Measurements from ENCODE around the gene YWHAE. TPM values are rescaled to one million over a fixed set of nuclear protein-coding genes. Genes with fewer than 3 reads are reported as not detected.
A peak's percentile ranks its signal among the peaks of the same experiment; 100 is the strongest.
"Not testable (repeated sequence)": the region's sequence is repeated elsewhere in the genome, so short reads cannot be mapped to it uniquely, and the experiment has no call there.

YWHAE gene
- total RNA-seq, 1 experiment from 2014 or later: 1,282 TPM

- peaks cover 4% of the 10 kb centered on the region; the same call in 1 of the 2 replicates for H3K79me2 ChIP-seq (ENCODE audit: insufficient read depth, low read length)
- H3K27ac Mint-ChIP-seq: peak overlapping the region in 1 of 3 experiments; percentile 56; a peak in 1 of 7 replicates
- no CpG with 5 or more reads among the region's 7 CpGs for WGBS (ENCODE audit: extremely low coverage, insufficient read length, low lambda C conversion rate)
These were observed 46.0 kb downstream of the YWHAE start for GRCh38 chr17:1354030-1354429.

GRCh38 chr17:1352530-1352929 is 47.5 kb downstream of the YWHAE start:
- not testable (repeated sequence) for H2BK15ac ChIP-seq (ENCODE audit: low read depth, low read length); H3K23ac ChIP-seq (ENCODE audit: insufficient read length, low read depth, low read length); H2AFZ ChIP-seq (ENCODE audit: low read length); H4K20me1 ChIP-seq (ENCODE audit: control insufficient read depth, insufficient read depth, insufficient read length); H3K9me3 Mint-ChIP-seq; H3K4me3 Mint-ChIP-seq; H3T11ph ChIP-seq (ENCODE audit: low read length); H3K79me1 ChIP-seq (ENCODE audit: insufficient read depth, low read depth, low read length, poor library complexity, severe bottlenecking); H3K27me3 Mint-ChIP-seq (ENCODE audit: low read depth); H3K14ac ChIP-seq (ENCODE audit: insufficient read depth, low read length); H2BK12ac ChIP-seq (ENCODE audit: insufficient read length, low read depth, low read length); H3K56ac ChIP-seq (ENCODE audit: insufficient read length, low read depth, low read length); H3K4ac ChIP-seq (ENCODE audit: low read depth, low read length); H3K4me1 Mint-ChIP-seq; H4K91ac ChIP-seq (ENCODE audit: insufficient read length, low read depth, low read length); H3K79me2 ChIP-seq (ENCODE audit: insufficient read depth, low read length); H3K18ac ChIP-seq (ENCODE audit: insufficient read length, low read depth, low read length); H3K23me2 ChIP-seq (ENCODE audit: insufficient read length, low read depth, low read length, poor library complexity, severe bottlenecking); H4K5ac ChIP-seq (ENCODE audit: insufficient read length, low read depth, low read length); H2BK120ac ChIP-seq (ENCODE audit: low read depth, low read length, poor library complexity, severe bottlenecking); H3K27me3 ChIP-seq (ENCODE audit: insufficient read depth, low read length); H3K4me1 ChIP-seq (ENCODE audit: insufficient read depth, low read length); H3K4me2 ChIP-seq (ENCODE audit: insufficient read depth, insufficient read length, low read length); H3K9ac ChIP-seq (ENCODE audit: extremely low read depth, insufficient read length, low read length); H2BK20ac ChIP-seq (ENCODE audit: low read depth, low read length, poor library complexity, severe bottlenecking); H4K8ac ChIP-seq (replicated peaks; ENCODE audit: insufficient read length, low read depth, low read length); H2BK5ac ChIP-seq (ENCODE audit: insufficient read length, low read length); H3K27ac ChIP-seq (ENCODE audit: insufficient read length, low read depth, low read length); DNase-seq; H3K9me3 ChIP-seq (ENCODE audit: control insufficient read depth, low read depth, low read length); H2AK5ac ChIP-seq (ENCODE audit: insufficient read length, low read length)
- peaks cover 63 to 87% (median 78%) of the 10 kb centered on the region in 3 experiments for H3K36me3 Mint-ChIP-seq (ENCODE audit: insufficient read depth in 1 of 3, low read depth in 3 of 3)
- no CpG with 5 or more reads among the region's 16 CpGs for WGBS (ENCODE audit: extremely low coverage, insufficient read length, low lambda C conversion rate)
- peak overlapping the region in 1 of 3 experiments; percentile 27; a peak in 1 of 7 replicates for H3K27ac Mint-ChIP-seq

More at GRCh38 chr17:1354030-1354429, 46.0 kb downstream of the YWHAE start:
- no peaks in the 10 kb centered on the region; the same call in 1 of the 2 replicates for H3K27me3 Mint-ChIP-seq (ENCODE audit: low read depth)
- no peak overlapping the region for H3K56ac ChIP-seq (ENCODE audit: insufficient read length, low read depth, low read length)
- H3K27ac ChIP-seq (ENCODE audit: insufficient read length, low read depth, low read length): no peak overlapping the region
- no peaks in the 10 kb centered on the region for H3K4me1 ChIP-seq (ENCODE audit: insufficient read depth, low read length)
- H3K27me3 ChIP-seq (ENCODE audit: insufficient read depth, low read length): no peaks in the 10 kb centered on the region
- H3K23ac ChIP-seq (ENCODE audit: insufficient read length, low read depth, low read length): no peak overlapping the region
- H2BK12ac ChIP-seq (ENCODE audit: insufficient read length, low read depth, low read length): no peak overlapping the region
- peaks cover 65 to 81% (median 77%) of the 10 kb centered on the region in 3 experiments for H3K36me3 Mint-ChIP-seq (ENCODE audit: insufficient read depth in 1 of 3, low read depth in 3 of 3)
- no peaks in the 10 kb centered on the region for H3K23me2 ChIP-seq (ENCODE audit: insufficient read length, low read depth, low read length, poor library complexity, severe bottlenecking)
- H3K4me3 Mint-ChIP-seq: no peak overlapping the region
- H2AK5ac ChIP-seq (ENCODE audit: insufficient read length, low read length): no peak overlapping the region
- no peak overlapping the region for H2BK15ac ChIP-seq (ENCODE audit: low read depth, low read length)
- H4K91ac ChIP-seq (ENCODE audit: insufficient read length, low read depth, low read length): no peak overlapping the region
- H3K4ac ChIP-seq (ENCODE audit: low read depth, low read length): no peak overlapping the region
- TF ChIP-seq CTCF (conservative IDR thresholded peaks at IDR 0.05): no peak
- H3K9me3 ChIP-seq (ENCODE audit: control insufficient read depth, low read depth, low read length): no peaks in the 10 kb centered on the region
- H4K20me1 ChIP-seq (ENCODE audit: control insufficient read depth, insufficient read depth, insufficient read length): no peaks in the 10 kb centered on the region
- no peak overlapping the region for H2BK5ac ChIP-seq (ENCODE audit: insufficient read length, low read length)
- no peak overlapping the region for H3K9ac ChIP-seq (ENCODE audit: extremely low read depth, insufficient read length, low read length)
- H3K4me2 ChIP-seq (ENCODE audit: insufficient read depth, insufficient read length, low read length): no peak overlapping the region
- no peak overlapping the region for H4K8ac ChIP-seq (replicated peaks; ENCODE audit: insufficient read length, low read depth, low read length)
- no peak overlapping the region for H2AFZ ChIP-seq (ENCODE audit: low read length)
- H3K79me1 ChIP-seq (ENCODE audit: insufficient read depth, low read depth, low read length, poor library complexity, severe bottlenecking): peaks cover 11% of the 10 kb centered on the region
- DNase-seq: no peak
- H3K18ac ChIP-seq (ENCODE audit: insufficient read length, low read depth, low read length): no peak overlapping the region
- no peaks in the 10 kb centered on the region for H3K9me3 Mint-ChIP-seq
- H3K14ac ChIP-seq (ENCODE audit: insufficient read depth, low read length): no peak overlapping the region
- H3T11ph ChIP-seq (ENCODE audit: low read length): no peak overlapping the region
- H4K5ac ChIP-seq (ENCODE audit: insufficient read length, low read depth, low read length): no peak overlapping the region
- no peaks in the 10 kb centered on the region for H3K4me1 Mint-ChIP-seq
- no peak overlapping the region for H2BK120ac ChIP-seq (ENCODE audit: low read depth, low read length, poor library complexity, severe bottlenecking)
- H2BK20ac ChIP-seq (ENCODE audit: low read depth, low read length, poor library complexity, severe bottlenecking): no peak overlapping the region

Data from H9 (cell line).